GM23338 (cell line): ENCODE measurements around the gene KCNMA1. TPM values are rescaled to one million over a fixed set of nuclear protein-coding genes. Genes with fewer than 3 reads are reported as not detected.

Experiments
- ATAC-seq: fragments of 200-7000 bp; cut with Tn5 transposase; 3 replicates; pipeline ENCODE4 v1.9.1; 2020
- DNase-seq: peaks from one replicate; pipeline ENCODE4 v3.0.0-alpha.2; 2015; ENCODE audit warnings: low spot score
- H2AFZ ChIP-seq: fragments of 200-600 bp; sonication (generic); 2 replicates; pipeline ENCODE4 v1.8.0; 2016; ENCODE audit warnings: antibody characterized with exemption, mild to moderate bottlenecking, moderate library complexity
- H3F3A ChIP-seq: fragments of 200-600 bp; sonication (generic); replicated peaks from 2 replicates; pipeline ENCODE4 v1.8.0; 2017; ENCODE audit warnings: antibody characterized with exemption, mixed run types, low read depth
- H3K27ac ChIP-seq: fragments of 200-600 bp; sonication (generic); 2 replicates; pipeline ENCODE4 v1.6.1; 2016; ENCODE audit warnings: low read depth
- H3K27me3 ChIP-seq: fragments of 200-600 bp; sonication (generic); 2 replicates; pipeline ENCODE4 v1.8.0; 2016; ENCODE audit warnings: mild to moderate bottlenecking, mixed run types, moderate library complexity; ENCODE audit not compliant: insufficient read depth
- H3K36me3 ChIP-seq: fragments of 200-600 bp; sonication (generic); 2 replicates; pipeline ENCODE4 v1.8.0; 2016; ENCODE audit warnings: mild to moderate bottlenecking; ENCODE audit not compliant: insufficient read depth
- H3K4me1 ChIP-seq: fragments of 200-600 bp; sonication (generic); 2 replicates; pipeline ENCODE4 v1.8.0; 2016; ENCODE audit warnings: mild to moderate bottlenecking, moderate library complexity; ENCODE audit not compliant: insufficient read depth
- H3K4me2 ChIP-seq: fragments of 200-600 bp; sonication (generic); 2 replicates; pipeline ENCODE4 v1.7.1; 2017; ENCODE audit warnings: mixed run types
- H3K4me3 ChIP-seq: fragments of 200-600 bp; sonication (generic); 2 replicates; pipeline ENCODE4 v1.6.1; 2016; ENCODE audit warnings: mixed run types
- H3K79me2 ChIP-seq: fragments of 200-600 bp; sonication (generic); replicated peaks from 2 replicates; pipeline ENCODE4 v1.8.0; 2017; ENCODE audit warnings: mild to moderate bottlenecking; ENCODE audit not compliant: insufficient read depth
- H3K9me2 ChIP-seq: fragments of 200-600 bp; sonication (generic); 2 replicates; pipeline ENCODE4 v1.8.0; 2017; ENCODE audit not compliant: insufficient read depth
- H4K20me1 ChIP-seq: fragments of 200-600 bp; sonication (generic); replicated peaks from 2 replicates; pipeline ENCODE4 v1.8.0; 2017; ENCODE audit warnings: mild to moderate bottlenecking; ENCODE audit not compliant: insufficient read depth
- H3K27ac Mint-ChIP-seq: 2 replicates; pipeline ENCODE4 v1.8.0; 2020; ENCODE audit warnings: inconsistent platforms, mild to moderate bottlenecking, moderate library complexity, mixed read lengths
- H3K27me3 Mint-ChIP-seq: 3 replicates; pipeline ENCODE4 v1.8.0; 2022; ENCODE audit warnings: low read depth, mild to moderate bottlenecking, moderate library complexity, mixed read lengths, inconsistent platforms; ENCODE audit not compliant: insufficient read depth, poor library complexity
- H3K36me3 Mint-ChIP-seq: 3 replicates; pipeline ENCODE4 v1.8.0; 2021; ENCODE audit warnings: low read depth, mild to moderate bottlenecking, inconsistent platforms, moderate library complexity, mixed read lengths
- H3K4me1 Mint-ChIP-seq: 3 replicates; pipeline ENCODE4 v1.8.0; 2020; ENCODE audit warnings: mild to moderate bottlenecking, inconsistent platforms, mixed read lengths
- H3K4me3 Mint-ChIP-seq: 3 replicates; pipeline ENCODE4 v1.8.0; 2021; ENCODE audit warnings: moderate library complexity, mild to moderate bottlenecking, inconsistent platforms, mixed read lengths
- H3K9me3 Mint-ChIP-seq: 3 replicates; pipeline ENCODE4 v1.8.0; 2020; ENCODE audit warnings: moderate library complexity, mild to moderate bottlenecking, inconsistent platforms, mixed read lengths
- CTCF ChIP-seq, 2 experiments: fragments of 200-600 bp in 1 of 2; sonication (generic) in 1 of 2; conservative IDR thresholded peaks; 2 replicates each; pipeline versions ENCODE4 v1.5.1 to v1.6.1; 2016 to 2017; ENCODE audit warnings: antibody characterized with exemption in 2 of 2, low read depth in 2 of 2, mild to moderate bottlenecking in 2 of 2, moderate library complexity in 1 of 2
- ETS1 ChIP-seq: IDR thresholded peaks from 2 replicates; pipeline ENCODE4 v1.6.1; 2016; ENCODE audit warnings: antibody characterized with exemption
- EZH2 ChIP-seq: fragments of 200-600 bp; sonication (generic); IDR thresholded peaks from one replicate; pipeline ENCODE4 v1.8.0; 2017; ENCODE audit warnings: antibody characterized with exemption, mild to moderate bottlenecking, low read depth; ENCODE audit not compliant: unreplicated experiment
- EZH2phosphoT487 ChIP-seq: fragments of 200-600 bp; sonication (generic); IDR thresholded peaks from one replicate; pipeline ENCODE4 v1.8.1; 2018; ENCODE audit warnings: antibody characterized with exemption; ENCODE audit not compliant: unreplicated experiment
- JUNB ChIP-seq: IDR thresholded peaks from one replicate; pipeline ENCODE4 v1.6.1; 2016; ENCODE audit warnings: antibody characterized with exemption; ENCODE audit not compliant: unreplicated experiment
- NANOG ChIP-seq: IDR thresholded peaks from 2 replicates; pipeline ENCODE4 v1.6.1; 2016; ENCODE audit warnings: antibody characterized with exemption, borderline replicate concordance
- REST ChIP-seq: IDR thresholded peaks from one replicate; pipeline ENCODE4 v1.6.1; 2018; ENCODE audit warnings: antibody characterized with exemption; ENCODE audit not compliant: unreplicated experiment
- STAT1 ChIP-seq: IDR thresholded peaks from one replicate; pipeline ENCODE4 v1.6.1; 2016; ENCODE audit warnings: antibody characterized with exemption; ENCODE audit not compliant: unreplicated experiment
- ZNF114 ChIP-seq: fragments of 250-450 bp; sonication (Bioruptor Pico); IDR thresholded peaks from 2 replicates; pipeline ENCODE4 v1.5.0; 2020; ENCODE audit warnings: mild to moderate bottlenecking, moderate library complexity
- polyA plus RNA-seq: library from polyadenylated mRNA; unstranded; fragments of >200 nt; fragmentation: Nextera tagmentation; extraction: Ambion mirVana; gene quantifications from 2 replicates; pipeline ENCODE4 v1.2.1, GENCODE V29; 2016
- total RNA-seq: library from RNA; depleted of rRNA; stranded (reverse); fragments of >200 nt; shearing (Covaris generic); gene quantifications from 2 replicates; pipeline ENCODE4 v1.2.3, GENCODE V29; 2014
- TF ChIP-seq, protein P1 (sequence below): fragments of 250-450 bp; sonication (Bioruptor Pico); IDR thresholded peaks from 2 replicates; pipeline ENCODE4 v1.5.0; 2020; ENCODE audit warnings: mild to moderate bottlenecking, moderate library complexity

Gene KCNMA1
- total and polyA plus RNA-seq, 2 experiments from 2014 or later = 8.2 to 9.0 TPM

- TF ChIP-seq JUNB (no peak), EZH2phosphoT487 (no peak), NANOG (no peak), ZNF114 (no peak), ETS1 (no peak), EZH2 (no peak), CTCF (conservative IDR thresholded peaks at IDR 0.05; ENCODE audit: low read depth in 2 of 2) (no peak), REST (no peak), STAT1 (no peak)
- TF ChIP-seq, protein P1, sequence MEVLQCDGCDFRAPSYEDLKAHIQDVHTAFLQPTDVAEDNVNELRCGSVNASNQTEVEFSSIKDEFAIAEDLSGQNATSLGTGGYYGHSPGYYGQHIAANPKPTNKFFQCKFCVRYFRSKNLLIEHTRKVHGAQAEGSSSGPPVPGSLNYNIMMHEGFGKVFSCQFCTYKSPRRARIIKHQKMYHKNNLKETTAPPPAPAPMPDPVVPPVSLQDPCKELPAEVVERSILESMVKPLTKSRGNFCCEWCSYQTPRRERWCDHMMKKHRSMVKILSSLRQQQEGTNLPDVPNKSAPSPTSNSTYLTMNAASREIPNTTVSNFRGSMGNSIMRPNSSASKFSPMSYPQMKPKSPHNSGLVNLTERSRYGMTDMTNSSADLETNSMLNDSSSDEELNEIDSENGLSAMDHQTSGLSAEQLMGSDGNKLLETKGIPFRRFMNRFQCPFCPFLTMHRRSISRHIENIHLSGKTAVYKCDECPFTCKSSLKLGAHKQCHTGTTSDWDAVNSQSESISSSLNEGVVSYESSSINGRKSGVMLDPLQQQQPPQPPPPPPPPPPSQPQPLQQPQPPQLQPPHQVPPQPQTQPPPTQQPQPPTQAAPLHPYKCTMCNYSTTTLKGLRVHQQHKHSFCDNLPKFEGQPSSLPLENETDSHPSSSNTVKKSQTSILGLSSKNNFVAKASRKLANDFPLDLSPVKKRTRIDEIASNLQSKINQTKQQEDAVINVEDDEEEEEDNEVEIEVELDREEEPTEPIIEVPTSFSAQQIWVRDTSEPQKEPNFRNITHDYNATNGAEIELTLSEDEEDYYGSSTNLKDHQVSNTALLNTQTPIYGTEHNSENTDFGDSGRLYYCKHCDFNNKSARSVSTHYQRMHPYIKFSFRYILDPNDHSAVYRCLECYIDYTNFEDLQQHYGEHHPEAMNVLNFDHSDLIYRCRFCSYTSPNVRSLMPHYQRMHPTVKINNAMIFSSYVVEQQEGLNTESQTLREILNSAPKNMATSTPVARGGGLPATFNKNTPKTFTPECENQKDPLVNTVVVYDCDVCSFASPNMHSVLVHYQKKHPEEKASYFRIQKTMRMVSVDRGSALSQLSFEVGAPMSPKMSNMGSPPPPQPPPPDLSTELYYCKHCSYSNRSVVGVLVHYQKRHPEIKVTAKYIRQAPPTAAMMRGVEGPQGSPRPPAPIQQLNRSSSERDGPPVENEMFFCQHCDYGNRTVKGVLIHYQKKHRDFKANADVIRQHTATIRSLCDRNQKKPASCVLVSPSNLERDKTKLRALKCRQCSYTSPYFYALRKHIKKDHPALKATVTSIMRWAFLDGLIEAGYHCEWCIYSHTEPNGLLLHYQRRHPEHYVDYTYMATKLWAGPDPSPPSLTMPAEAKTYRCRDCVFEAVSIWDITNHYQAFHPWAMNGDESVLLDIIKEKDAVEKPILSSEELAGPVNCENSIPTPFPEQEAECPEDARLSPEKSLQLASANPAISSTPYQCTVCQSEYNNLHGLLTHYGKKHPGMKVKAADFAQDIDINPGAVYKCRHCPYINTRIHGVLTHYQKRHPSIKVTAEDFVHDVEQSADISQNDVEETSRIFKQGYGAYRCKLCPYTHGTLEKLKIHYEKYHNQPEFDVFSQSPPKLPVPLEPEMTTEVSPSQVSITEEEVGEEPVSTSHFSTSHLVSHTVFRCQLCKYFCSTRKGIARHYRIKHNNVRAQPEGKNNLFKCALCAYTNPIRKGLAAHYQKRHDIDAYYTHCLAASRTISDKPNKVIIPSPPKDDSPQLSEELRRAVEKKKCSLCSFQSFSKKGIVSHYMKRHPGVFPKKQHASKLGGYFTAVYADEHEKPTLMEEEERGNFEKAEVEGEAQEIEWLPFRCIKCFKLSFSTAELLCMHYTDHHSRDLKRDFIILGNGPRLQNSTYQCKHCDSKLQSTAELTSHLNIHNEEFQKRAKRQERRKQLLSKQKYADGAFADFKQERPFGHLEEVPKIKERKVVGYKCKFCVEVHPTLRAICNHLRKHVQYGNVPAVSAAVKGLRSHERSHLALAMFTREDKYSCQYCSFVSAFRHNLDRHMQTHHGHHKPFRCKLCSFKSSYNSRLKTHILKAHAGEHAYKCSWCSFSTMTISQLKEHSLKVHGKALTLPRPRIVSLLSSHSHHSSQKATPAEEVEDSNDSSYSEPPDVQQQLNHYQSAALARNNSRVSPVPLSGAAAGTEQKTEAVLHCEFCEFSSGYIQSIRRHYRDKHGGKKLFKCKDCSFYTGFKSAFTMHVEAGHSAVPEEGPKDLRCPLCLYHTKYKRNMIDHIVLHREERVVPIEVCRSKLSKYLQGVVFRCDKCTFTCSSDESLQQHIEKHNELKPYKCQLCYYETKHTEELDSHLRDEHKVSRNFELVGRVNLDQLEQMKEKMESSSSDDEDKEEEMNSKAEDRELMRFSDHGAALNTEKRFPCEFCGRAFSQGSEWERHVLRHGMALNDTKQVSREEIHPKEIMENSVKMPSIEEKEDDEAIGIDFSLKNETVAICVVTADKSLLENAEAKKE (CRISPR knock-in tag) = no peak
- H3K27ac Mint-ChIP-seq = peak overlapping the region; percentile 4; the same call in 1 of the 2 replicates
- ATAC-seq = no peak
Measured at GRCh38 chr10:77461636-77462296, 175.8 kb downstream of the KCNMA1 start.

More at GRCh38 chr10:77461636-77462296, 175.8 kb downstream of the KCNMA1 start:
- H3K4me1 ChIP-seq = peaks cover 11% of the 10 kb centered on the region; the same call in 1 of the 2 replicates
- Mint-ChIP-seq H3K36me3 (no peaks in the 10 kb centered on the region), H3K9me3 (no peaks in the 10 kb centered on the region), H3K4me1 (peaks cover 13% of the 10 kb centered on the region), H3K4me3 (no peak overlapping the region), H3K27me3 (peaks cover 4% of the 10 kb centered on the region)
- H3K36me3 ChIP-seq = no peaks in the 10 kb centered on the region
- H4K20me1 ChIP-seq = no peaks in the 10 kb centered on the region
- no peak overlapping the region for H3K4me2 ChIP-seq
- H3K79me2 ChIP-seq = no peaks in the 10 kb centered on the region
- no peak for DNase-seq
- H2AFZ ChIP-seq = no peak overlapping the region
- no peaks in the 10 kb centered on the region for H3K9me2 ChIP-seq
- no peaks in the 10 kb centered on the region for H3K27me3 ChIP-seq
- H3K27ac ChIP-seq = no peak overlapping the region
- no peak overlapping the region for H3K4me3 ChIP-seq
- no peaks in the 10 kb centered on the region for H3F3A ChIP-seq
